Psoas muscle (tissue), 8 donors: ENCODE measurements around the gene CNTNAP2. TPM values are rescaled to one million over a fixed set of nuclear protein-coding genes. Genes with fewer than 3 reads are reported as not detected.

ENCODE experiments used
- ATAC-seq, 4 donors: fragments of 200-7000 bp; cut with Tn5 transposase; one replicate each; pipeline ENCODE4 v1.9.1; 2020; ENCODE audit warnings: moderate library complexity in 3 of 4, mild to moderate bottlenecking in 2 of 4
- DNase-seq, 2 donors: peaks; one replicate each; pipeline ENCODE4 v3.0.0-alpha.2; 2020
- H3K27ac ChIP-seq: fragments of 200-600 bp; one replicate; pipeline ENCODE4 v1.8.0; 2022
- H3K27me3 ChIP-seq, 3 donors: fragments of 200-600 bp in 1 of 3; one replicate each; pipeline versions ENCODE4 v1.6.1 to v1.8.0; 2013 to 2022; ENCODE audit warnings: low read length in 2 of 3, mild to moderate bottlenecking in 2 of 3, moderate library complexity in 1 of 3; ENCODE audit not compliant: insufficient read depth in 3 of 3
- H3K36me3 ChIP-seq, 2 donors: fragments of 200-600 bp in 1 of 2; one replicate each; pipeline versions ENCODE4 v1.6.1 to v1.8.0; 2013 to 2022; ENCODE audit warnings: low read depth in 1 of 2, mild to moderate bottlenecking in 1 of 2, moderate library complexity in 1 of 2; ENCODE audit not compliant: insufficient read depth in 1 of 2
- H3K4me1 ChIP-seq: fragments of 200-600 bp; one replicate; pipeline ENCODE4 v1.8.0; 2022
- H3K4me3 ChIP-seq: fragments of 200-600 bp; one replicate; pipeline ENCODE4 v1.8.0; 2022; ENCODE audit warnings: mild to moderate bottlenecking
- H3K9me3 ChIP-seq: fragments of 200-600 bp; one replicate; pipeline ENCODE4 v1.8.0; 2022
- CTCF ChIP-seq: fragments of 200-600 bp; IDR thresholded peaks from one replicate; pipeline ENCODE4 v1.8.0; 2022; ENCODE audit warnings: antibody characterized with exemption
- WGBS, 3 donors: extraction: QIAGEN DNeasy Blood & Tissue Kit; methylation state at CpG; one replicate each; pipeline versions ENCODE4 v1.1.6 to v1.1.7; 2013; 5-methylcytosine and 5-hydroxymethylcytosine counted together
- intact Hi-C, 2 donors: fragments of 100-400 bp; cut with DNase I; formaldehyde crosslinking; loops; one replicate each; pipeline versions ENCODE4 v1.11.0 to v1.14.2; 2022
- polyA plus RNA-seq, 3 donors: library from polyadenylated mRNA; stranded (reverse); fragments of 200-250 nt; gene quantifications; one replicate each; pipeline ENCODE4 v1.2.3, GENCODE V29; 2013
- total RNA-seq, 4 donors: library from RNA; stranded (reverse); fragmentation: NEBNext Ultra II Directional in 2 of 4; extraction: Animal tissue kit (Norgen Biotek cat#: 25700) in 2 of 4; gene quantifications; one replicate each; pipeline versions ENCODE4 v1.2.1 to v1.2.4, GENCODE V29; 2021 to 2023
- donor health status: healthy with polysubstance abuse.
- donor health status: DM: no; HTN: no; CAD: no; lungs with moderate emphysema.
- donor health status: Bipolar disorder and iron deficiency.
- donor health status: healthy.
- donor health status: DM: yes; HTN: yes; CAD: no.
- donor health status: DM: no; HTN: no; CAD: no.
- donor health status: DM: no; HTN: no; CAD: no.
- donor health status: DM: yes; HTN: yes; CAD: no.

The CNTNAP2 gene
- total and polyA plus RNA-seq, 7 donors = 0.01 to 0.13 TPM; not detected in 5

- intact Hi-C loops = no loop called here
- no peaks in the 10 kb centered on the region for H3K36me3 ChIP-seq
- WGBS, 3 donors = 49 to 74% (median 71%) methylated on average over 1 of the region's 1 CpG
- DNase-seq (no peak), ATAC-seq (no peak)
- no peaks in the 10 kb centered on the region for H3K4me1 ChIP-seq
- H3K4me3 ChIP-seq = no peak overlapping the region
- no peak for TF ChIP-seq CTCF
- H3K27ac ChIP-seq = no peak overlapping the region
- peaks cover 0 to 3% (median 0%) of the 10 kb centered on the region in 3 donors for H3K27me3 ChIP-seq
- no peaks in the 10 kb centered on the region for H3K9me3 ChIP-seq
Observed at GRCh38 chr7:146201945-146202344, 85.3 kb downstream of the CNTNAP2 start.

- ATAC-seq = no peak
- 73 to 79% (median 76%) methylated on average over 2 of the region's 2 CpGs for WGBS, 3 donors
- intact Hi-C loops = no loop called here
- H3K27me3 ChIP-seq = no peaks in the 10 kb centered on the region
- TF ChIP-seq CTCF = no peak
- no peak for DNase-seq
- H3K36me3 ChIP-seq = no peaks in the 10 kb centered on the region
- no peak overlapping the region for H3K27ac ChIP-seq
- H3K4me1 ChIP-seq = no peaks in the 10 kb centered on the region
- H3K4me3 ChIP-seq = no peak overlapping the region
- no peaks in the 10 kb centered on the region for H3K9me3 ChIP-seq
Observed at GRCh38 chr7:146206270-146206669, 89.7 kb downstream of the CNTNAP2 start.

GRCh38 chr7:146208492-146208891 is 91.9 kb downstream of the CNTNAP2 start:
- Histone ChIP-seq H3K36me3 (no peaks in the 10 kb centered on the region), H3K27ac (no peak overlapping the region), H3K4me3 (no peak overlapping the region), H3K4me1 (no peaks in the 10 kb centered on the region), H3K27me3 (no peaks in the 10 kb centered on the region), H3K9me3 (no peaks in the 10 kb centered on the region)
- no peak for DNase-seq
- no peak for ATAC-seq
- intact Hi-C loops = no loop called here
- WGBS, 3 donors = 56 to 76% (median 69%) methylated on average over 1 of the region's 1 CpG
- no peak for TF ChIP-seq CTCF

- no peak for DNase-seq
- ATAC-seq = no peak
- H3K9me3 ChIP-seq = no peaks in the 10 kb centered on the region
- no peak for TF ChIP-seq CTCF
- H3K36me3 ChIP-seq = no peaks in the 10 kb centered on the region
- H3K4me1 ChIP-seq = no peaks in the 10 kb centered on the region
- no peaks in the 10 kb centered on the region for H3K27me3 ChIP-seq
- H3K4me3 ChIP-seq = no peak overlapping the region
- WGBS, 3 donors = 62 to 75% (median 74%) methylated on average over 4 of the region's 4 CpGs
- intact Hi-C loops = no loop called here
- H3K27ac ChIP-seq = no peak overlapping the region
Observed at GRCh38 chr7:146214842-146215241, 98.2 kb downstream of the CNTNAP2 start.

DNA sequence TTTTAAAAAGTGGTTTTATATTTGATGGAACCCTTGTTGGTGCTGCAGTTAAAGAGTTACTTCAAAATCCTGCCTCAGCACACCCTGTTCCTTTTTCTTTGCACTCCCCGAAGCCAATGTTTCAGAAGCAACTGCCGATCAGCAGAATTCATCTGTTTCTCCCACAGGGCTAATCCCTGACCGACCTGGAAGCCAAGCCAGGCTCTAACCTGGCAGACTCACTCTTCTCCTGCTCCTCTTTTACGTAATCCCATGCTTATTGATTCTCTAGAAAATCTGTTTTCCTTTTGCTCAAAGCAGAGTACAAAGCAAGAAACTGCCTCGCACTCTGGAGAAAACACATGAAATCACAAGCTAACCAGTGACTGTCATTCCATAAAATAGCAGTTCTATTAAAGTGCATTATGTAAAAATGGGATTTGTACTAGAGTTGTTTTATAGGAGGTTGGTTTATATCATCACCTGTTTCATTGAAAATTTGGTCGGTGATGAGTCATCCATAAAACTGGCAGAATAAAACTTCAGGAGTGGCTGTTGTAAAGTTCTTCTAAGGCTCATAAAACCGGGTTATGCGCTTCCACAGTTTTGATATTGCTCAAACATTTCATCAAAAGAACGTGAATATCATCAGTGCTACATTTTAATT is 99.9 kb downstream of the CNTNAP2 start:
- no peak for TF ChIP-seq CTCF
- 65 to 71% (median 68%) methylated on average over 9 of the region's 9 CpGs for WGBS, 3 donors
- ATAC-seq (no peak), DNase-seq (no peak)
- Histone ChIP-seq H3K27ac (no peak overlapping the region), H3K4me1 (no peaks in the 10 kb centered on the region), H3K36me3 (no peaks in the 10 kb centered on the region), H3K4me3 (no peak overlapping the region), H3K27me3 (no peaks in the 10 kb centered on the region), H3K9me3 (no peaks in the 10 kb centered on the region)
- intact Hi-C loops = no loop called here
